HG03439 (cell line): ENCODE measurements around the gene CFAP74.
A peak's percentile ranks its signal among the peaks of the same experiment; 100 is the strongest.

Experiments
- ATAC-seq: cut with Tn5 transposase; IDR thresholded peaks from one replicate; pipeline ENCODE4 v1.9.1; 2021; ENCODE audit warnings: mild to moderate bottlenecking, moderate library complexity; ENCODE audit not compliant: unreplicated experiment

The CFAP74 gene

GRCh38 chr1:2003541-2004131 is at the start of gene CFAP74:
CFAP74 (minus strand) TSS chr1:2003786; CDS start chr1:1990956, 12,830 bp downstream.
- no peak for ATAC-seq

- ATAC-seq: no peak
Measured at GRCh38 chr1:2053217-2053616, 49.6 kb upstream of the CFAP74 start.

- ATAC-seq: no peak
Measured at GRCh38 chr1:2052756-2053155, 49.2 kb upstream of the CFAP74 start.

- ATAC-seq: no peak
Measured at GRCh38 chr1:2052054-2052679, 48.6 kb upstream of the CFAP74 start.

DNA sequence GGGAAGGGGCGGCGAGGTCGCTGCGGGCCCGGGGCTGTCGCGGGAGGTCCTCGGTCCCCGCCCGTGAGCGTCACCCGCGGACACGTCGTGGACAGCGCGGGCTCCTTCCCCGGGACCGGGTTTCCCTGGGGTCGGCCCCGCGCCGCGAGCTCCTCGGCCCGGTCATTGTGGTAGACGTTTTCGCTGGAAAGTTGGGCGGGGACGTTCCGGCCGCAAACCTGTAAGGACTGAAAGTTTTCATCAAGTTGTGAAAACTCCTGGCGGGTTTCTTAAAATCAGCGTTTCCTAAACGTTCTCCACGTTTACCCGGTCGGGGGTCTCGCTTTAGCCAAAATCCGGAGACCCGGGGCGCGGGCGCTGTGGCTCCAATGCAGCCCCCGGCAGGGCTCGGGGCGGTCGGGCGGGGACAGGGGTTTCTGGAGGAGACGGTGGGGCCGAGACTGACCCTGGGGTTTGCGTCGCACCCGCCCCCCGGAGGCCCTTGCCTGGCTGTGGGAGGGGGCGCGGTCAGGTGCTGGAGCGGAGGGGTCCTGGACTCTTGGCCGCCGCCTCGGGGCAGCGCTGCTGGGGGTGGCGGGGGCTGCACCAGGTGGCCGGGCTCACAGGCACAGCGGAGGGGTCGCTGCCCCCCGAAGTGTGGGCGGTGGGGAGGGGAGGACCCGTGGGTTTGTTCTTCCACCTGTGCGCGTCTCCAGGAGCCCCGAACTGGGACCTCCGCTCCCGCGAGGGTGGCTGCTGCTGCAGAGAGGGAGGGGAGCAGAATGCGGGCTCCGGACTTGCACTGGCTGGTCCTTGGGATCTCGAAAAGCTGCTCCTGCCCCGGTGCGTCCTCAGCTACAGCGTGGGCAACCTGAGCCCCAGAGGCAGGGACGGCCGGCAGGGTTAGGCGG is 47.5 kb upstream of the CFAP74 start:
- no peak for ATAC-seq

GRCh38 chr1:2050461-2050792 is 46.8 kb upstream of the CFAP74 start:
- ATAC-seq: no peak

- peak; percentile 66 for ATAC-seq
Measured at GRCh38 chr1:2049718-2050431, 46.3 kb upstream of the CFAP74 start, which contains the start of gene PRKCZ. PRKCZ (plus strand) TSS chr1:2050411; CDS start chr1:2050631, 220 bp downstream.

DNA sequence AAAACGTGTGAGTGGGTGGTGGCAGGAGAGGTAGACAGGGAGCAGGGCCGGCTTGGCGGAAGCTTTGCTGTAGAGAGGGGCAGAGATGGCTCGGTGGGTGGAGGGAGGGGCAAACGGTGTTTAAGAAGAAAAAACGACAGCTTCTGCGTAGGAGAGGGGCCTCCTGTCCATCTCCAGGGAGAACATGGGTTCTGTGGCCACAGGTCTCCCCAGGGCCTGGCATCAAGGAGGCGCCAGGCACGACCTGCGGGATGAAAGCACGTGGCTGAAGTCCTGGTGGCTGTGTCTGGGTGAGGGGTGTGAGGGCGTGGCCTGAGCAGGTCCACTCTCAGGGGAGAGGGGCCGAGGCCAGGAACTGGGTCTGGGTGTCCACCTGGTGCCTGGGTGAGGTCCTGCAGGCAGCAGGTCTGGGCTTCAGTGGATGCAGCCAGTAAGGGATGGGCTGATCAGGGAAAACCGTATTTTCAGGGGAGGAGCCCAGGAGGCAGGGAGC is 45.7 kb upstream of the CFAP74 start:
- ATAC-seq: no peak

DNA sequence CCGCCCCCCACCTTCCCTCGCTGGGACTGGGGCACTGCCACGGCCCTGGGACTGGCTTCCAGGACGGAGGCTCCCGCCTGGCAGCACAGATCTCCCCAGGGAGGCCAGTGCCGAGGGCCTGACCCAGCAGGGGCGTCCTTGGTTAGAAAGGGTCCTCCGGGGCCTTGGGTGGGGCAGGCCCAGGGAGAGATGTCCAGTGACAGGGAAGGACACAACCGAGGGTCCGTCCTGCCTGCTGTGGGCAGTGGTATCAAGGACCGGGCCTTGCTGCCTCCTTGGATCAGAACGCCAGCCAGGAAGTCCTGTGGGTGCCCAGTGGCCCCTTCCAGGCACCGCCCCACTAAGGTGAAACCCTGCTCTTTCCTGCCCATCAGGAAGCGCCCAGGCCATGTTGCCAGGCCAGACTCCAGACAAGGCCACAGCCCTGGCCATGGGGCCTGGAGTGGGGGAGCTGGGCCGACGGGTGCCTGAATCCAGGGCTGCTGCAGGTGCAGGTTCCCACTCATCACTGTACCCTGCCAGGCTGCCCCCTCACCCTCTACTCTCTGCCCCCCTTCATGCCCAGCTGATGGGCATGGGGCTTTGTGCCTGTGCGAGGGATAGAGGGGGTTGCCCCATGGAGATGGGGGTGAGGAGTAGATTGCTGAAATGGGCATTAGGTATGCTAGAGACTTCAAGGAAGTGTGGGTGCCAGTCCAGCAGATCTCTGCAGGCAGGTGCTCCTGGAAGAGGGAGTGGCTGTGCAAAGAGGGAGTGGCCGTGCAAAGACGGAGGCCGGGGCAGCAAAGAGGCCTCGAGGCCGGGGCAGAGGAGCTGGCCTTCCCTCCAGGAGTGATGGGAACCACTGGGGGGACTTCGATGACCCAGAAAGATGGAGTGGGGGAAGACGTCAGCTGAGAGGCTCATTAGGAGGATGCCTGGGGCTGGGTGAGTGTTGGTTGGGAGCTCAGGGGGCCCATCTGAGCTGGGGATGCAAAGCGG is 44.5 kb upstream of the CFAP74 start:
- no peak for ATAC-seq

GRCh38 chr1:2046953-2047748 is 43.6 kb upstream of the CFAP74 start:
- no peak for ATAC-seq

DNA sequence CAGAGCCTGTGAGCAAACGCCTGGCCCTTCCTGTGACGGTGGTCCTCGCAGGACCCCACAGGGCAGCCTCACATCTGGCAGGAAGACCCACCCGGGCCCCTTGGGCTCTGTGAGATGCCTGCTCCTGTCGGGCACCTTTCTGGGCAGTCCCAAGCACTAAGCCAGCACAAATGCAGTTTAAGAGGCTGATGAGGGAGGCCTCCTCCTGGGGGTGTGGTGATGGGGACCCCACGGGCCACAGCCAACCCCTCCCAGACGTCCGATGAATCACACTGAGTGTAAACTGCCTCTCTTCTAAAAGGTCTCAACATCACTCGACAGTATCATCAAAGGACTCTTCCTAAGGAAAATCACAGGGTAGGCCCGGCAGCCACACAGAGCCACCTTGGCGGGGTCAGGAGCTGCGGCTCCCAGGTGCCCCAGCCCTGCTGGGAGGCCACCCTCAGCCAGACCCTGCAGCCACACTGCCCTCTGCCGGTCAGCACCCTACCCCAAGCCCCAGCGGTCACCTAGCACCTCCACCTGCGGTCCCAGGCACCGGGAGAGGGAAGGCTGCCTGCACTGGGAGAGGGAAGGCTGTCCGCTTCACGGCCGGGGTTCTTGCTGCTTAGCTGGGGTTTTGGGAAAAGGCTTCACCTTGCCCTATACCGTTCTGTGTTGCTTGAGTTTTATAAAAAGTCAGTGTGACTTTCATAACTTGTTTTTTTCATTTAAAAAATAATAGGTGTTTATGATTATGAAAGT is 42.8 kb upstream of the CFAP74 start:
- no peak for ATAC-seq

GRCh38 chr1:2045468-2046173 is 42.0 kb upstream of the CFAP74 start:
- no peak for ATAC-seq

- ATAC-seq: no peak
Measured at GRCh38 chr1:2044510-2045319, 41.1 kb upstream of the CFAP74 start.

DNA sequence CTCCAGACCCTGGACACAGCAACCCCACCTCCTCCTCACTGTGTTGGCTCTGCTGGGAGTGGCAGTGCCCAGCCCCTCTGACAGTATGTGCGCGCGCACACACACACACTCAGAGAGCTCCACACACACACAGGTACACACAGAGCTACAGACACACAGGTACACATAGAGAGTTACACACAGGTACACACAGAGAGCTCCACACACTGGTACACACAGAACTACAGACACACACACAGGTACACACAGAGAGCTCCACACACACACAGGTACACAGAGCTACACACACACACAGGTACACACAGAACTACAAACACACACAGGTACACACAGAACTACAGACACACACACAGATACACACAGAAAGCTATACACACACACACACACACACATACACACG is 40.3 kb upstream of the CFAP74 start:
- no peak for ATAC-seq

GRCh38 chr1:2042830-2043773 is 39.5 kb upstream of the CFAP74 start:
- no peak for ATAC-seq

DNA sequence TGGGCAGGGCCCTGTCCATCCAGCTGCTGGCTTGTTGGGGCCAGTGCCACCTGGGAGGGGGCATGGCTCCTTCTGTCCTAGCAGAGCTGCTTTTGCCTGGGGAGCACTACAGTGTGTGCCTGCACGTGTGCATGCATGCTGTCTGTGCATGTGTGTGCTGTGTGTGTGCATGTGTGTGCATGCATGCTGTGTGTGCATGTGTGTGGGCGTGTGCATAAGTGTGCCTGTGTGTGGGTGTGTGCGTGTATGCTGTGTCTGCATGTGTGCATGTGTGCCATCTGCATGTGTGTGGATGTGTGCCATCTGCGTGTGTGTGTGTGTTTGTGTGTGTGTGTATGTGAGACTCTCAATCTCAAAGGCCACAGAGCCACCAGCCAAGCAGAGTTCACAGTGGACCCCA is 38.3 kb upstream of the CFAP74 start:
- ATAC-seq: no peak
